Activated T-helper 9 cell treated with anti-CD3 and anti-CD28 coated beads, Interleukin-2, amount 50 U/mL, for 16 hours (primary cell): ENCODE measurements around the gene RPL28.
"Not testable (repeated sequence)": the region's sequence is repeated elsewhere in the genome, so short reads cannot be mapped to it uniquely, and the experiment has no call there.

Experiments
- DNase-seq: peaks from one replicate; pipeline ENCODE4 v3.0.0-alpha.2; 2020; ENCODE audit warnings: low read depth

Gene RPL28

GRCh38 chr19:55426042-55426441 lies 40.3 kb downstream of the RPL28 start:
- no peak for DNase-seq

GRCh38 chr19:55431183-55431582 lies 45.5 kb downstream of the RPL28 start:
- DNase-seq = no peak

DNA sequence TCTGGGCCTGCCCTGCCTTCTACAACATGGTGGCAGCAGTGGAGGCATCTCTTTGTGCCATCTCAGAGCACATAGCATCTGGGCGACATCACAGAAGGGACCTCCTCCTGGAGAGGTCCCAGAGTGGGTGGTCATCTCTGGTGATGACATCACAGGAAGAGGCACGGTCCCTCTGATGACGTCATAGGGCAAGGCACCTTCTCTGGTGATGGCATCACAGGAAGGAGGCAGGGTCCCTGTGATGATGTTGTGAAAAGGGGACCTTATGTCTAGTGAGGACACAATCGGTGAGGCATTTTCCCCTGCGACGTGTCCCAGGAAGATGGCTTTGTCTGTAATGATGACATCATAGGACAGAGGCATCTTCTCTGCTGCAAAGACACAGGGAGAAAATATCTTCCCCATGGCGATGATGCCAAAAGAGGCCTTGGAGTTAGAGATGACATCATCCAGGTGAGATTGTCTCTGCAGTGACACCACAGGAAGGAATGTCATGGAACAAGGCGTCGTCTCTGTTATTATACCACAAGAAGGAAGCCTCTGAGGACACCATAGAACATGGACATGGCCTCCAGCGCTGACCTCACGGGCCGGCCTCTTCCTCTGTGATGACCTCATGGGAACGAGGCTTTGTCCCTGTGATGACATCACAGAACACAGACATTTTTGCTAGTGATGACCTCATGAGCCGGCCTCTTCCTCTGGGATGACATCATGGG lies 46.7 kb downstream of the RPL28 start:
- DNase-seq = no peak

DNA sequence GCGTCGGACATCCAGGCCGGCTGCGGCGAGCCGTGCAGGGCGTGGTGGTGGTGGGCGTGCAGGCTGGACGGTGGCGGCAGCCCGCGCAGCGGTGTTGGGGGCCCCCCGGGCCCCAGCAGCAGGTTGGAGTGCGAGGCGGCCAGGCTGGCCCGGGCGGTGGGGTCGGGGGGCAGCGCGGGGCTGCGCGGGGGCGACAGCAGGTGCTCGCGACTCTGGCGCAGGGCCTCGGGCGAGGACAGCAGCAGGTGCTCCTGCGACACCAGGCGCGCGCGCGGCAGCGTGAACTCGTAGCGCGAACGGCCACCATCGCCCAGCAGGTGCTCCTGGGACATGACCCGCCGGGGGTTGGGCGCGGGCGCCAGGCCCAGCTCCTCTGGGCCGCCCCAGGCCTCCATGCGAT lies 47.6 kb downstream of the RPL28 start:
- DNase-seq = no peak

- no peak for DNase-seq
Observed at GRCh38 chr19:55434356-55434919, 48.7 kb downstream of the RPL28 start.

- no peak for DNase-seq
Observed at GRCh38 chr19:55435020-55435419, 49.3 kb downstream of the RPL28 start.

GRCh38 chr19:55436847-55437246 lies 51.1 kb downstream of the RPL28 start:
- no peak for DNase-seq

DNA sequence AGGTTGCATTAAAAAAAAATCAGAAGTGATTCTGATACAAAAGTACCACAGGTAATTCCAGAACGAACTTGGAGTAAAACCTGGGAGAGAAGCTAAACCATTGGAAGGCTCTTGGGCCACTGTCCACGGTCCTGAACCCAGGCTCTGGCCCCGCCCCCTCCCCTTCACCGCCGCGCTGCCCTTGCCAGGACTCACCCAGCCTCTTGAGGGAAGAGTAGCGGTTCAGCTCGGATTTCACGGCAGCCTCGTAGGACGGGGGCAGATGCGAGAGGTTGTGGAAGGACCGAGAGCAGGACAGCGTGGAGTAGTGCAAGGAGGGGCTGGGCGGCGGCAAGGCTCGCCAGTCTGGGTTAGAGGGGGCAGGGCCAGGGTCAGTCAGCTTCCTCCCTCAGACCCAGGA lies 51.7 kb downstream of the RPL28 start:
- DNase-seq = no peak

- DNase-seq = no peak
Observed at GRCh38 chr19:55439052-55439451, 53.3 kb downstream of the RPL28 start.

DNA sequence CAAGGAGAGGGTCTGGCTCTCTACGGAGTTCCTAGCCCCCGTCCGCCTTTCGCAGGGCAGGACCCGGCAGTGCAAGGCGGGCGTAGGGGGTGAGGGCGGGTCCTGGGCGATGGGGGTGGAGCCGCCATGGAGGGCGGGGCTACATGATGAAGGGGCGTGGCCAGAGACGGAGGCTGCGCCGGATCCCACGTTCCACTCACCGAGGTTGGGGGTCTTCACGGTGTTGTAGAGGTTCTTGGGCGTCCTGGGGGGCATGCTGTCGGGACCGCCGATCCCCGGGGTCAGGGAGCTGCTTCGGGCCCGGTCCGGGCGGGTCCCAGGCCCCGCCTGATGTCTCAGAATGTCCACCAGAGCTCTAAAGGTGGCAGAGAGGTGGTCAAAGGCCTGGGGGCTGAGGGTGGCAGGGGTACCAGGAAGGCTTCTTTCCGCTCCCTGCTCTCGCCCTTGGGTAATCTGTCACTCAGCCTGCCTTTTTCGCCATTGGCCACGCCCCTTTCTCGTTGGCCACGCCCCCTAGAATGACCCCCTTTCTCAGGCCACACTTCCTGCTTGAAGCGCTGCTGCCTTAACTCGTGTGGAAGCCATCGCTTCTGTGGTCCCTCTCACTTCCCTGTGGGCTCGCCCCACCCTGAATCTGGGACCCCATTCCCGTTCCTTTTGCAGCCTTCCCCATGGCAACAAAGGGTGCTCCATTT lies 54.8 kb downstream of the RPL28 start:
- DNase-seq = no peak

DNA sequence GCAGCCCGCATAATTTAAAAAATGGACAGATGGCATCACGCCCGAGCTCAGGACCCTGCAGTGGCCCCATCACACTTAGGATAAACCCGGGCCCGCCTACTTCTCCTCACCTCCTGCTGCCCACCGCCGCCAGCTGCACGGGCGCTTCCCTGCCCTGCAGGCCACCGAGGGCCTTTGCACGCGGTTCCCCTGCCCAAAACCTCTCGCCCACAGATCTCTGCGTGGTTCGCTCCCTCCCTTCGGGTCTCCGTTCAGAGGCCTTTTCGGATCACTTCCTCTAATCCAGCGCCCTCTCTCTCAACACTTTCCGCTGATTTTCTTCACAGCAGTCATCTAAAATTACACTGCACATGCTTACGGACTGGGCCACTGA lies 55.6 kb downstream of the RPL28 start:
- no peak for DNase-seq

DNA sequence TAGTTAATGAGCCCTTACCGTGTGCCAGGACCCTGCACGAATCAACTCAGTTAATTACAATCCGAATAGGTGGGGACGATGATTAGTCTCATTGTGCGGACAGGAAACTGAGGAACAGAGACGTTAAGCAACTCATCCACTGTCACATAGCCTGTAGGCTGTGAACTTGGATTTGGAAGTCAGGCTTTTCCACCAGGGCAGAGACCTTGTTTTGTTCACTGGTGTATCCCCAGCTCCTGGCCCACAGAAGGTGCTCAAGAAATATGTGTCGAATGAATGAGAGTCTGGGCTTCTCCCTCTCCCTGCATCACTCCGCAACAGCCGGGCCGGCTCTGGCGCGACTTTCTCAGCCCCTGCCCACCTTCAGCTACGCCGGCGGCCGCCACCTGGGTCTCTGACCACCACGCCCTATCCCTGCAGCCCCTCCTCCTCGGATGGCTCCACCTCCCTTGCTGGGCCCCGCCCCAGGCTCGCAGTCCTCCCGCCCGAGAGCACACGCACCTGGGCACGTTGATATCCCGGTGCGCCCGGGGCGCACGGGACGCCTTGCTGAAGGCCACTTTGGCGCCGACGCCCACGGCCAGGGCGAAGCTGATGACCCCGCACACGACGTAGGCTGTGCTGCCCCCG lies 56.1 kb downstream of the RPL28 start:
- DNase-seq = no peak

DNA sequence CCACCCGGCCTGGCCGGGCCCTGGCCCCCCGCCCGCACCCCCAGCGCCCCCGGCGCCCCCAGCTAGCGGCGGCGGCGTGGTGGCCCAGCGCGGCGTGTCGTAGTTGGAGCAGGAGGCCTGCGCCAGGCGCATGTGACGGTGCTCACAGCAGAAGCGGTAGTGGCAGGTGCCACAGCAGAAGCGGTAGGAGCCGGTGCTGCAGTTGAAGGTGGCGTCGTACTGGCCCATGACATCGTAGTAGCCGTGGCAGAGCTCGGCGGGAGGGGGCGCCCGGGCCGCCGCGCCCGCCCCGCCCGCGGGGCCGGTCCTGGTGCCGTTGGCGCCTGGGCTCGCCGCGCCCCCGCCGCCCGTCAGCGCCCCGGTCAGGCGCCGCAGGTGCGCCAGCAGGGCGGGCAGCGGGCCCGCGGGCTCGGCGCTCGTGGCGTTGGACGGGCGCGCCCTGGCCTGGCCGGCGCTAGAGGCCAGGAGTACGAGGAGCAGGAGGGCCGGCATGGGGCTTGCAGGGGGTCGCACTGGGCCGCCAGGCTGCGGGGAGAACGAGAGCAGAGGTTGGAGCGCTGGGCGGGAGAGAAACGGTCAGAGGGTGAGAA lies 56.7 kb downstream of the RPL28 start:
- no peak for DNase-seq

GRCh38 chr19:55443045-55443823 lies 57.5 kb downstream of the RPL28 start, which contains the start of gene SHISA7:
Gene SHISA7 (minus strand): TSS chr19:55443300. CDS start chr19:55442863, 437 bp downstream.
- DNase-seq = no peak

DNA sequence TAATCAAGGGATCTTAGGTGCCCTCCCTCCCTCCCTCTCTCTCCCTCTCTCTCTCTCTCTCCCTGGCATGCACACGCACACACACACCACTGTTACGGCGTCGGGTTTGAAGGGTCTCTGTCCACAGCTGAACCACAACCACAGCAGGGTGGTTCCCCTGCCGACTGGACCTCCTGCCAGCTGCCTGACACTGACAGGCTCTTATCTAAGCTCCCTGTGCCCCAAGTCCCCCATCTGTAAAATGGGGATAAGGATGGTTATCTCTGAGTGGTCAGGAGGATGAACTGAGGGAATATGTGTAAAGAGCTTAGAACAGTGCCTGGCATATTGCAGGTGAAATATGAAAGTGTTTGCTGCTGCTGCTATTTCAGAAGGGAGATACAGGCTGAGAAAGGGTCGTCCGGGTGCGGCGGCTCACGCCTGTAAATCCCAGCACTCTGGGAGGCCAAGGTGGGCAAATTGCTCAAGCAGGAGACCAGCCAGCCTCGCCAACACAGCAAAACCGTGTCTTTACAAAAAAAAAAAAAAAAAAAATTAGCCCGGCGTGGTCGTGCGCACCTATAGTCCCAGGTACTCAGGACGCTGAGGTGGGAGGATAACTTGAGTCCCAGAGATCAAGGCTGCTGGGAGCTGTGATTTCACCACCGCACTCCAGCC lies 58.2 kb downstream of the RPL28 start:
- DNase-seq = no peak

DNA sequence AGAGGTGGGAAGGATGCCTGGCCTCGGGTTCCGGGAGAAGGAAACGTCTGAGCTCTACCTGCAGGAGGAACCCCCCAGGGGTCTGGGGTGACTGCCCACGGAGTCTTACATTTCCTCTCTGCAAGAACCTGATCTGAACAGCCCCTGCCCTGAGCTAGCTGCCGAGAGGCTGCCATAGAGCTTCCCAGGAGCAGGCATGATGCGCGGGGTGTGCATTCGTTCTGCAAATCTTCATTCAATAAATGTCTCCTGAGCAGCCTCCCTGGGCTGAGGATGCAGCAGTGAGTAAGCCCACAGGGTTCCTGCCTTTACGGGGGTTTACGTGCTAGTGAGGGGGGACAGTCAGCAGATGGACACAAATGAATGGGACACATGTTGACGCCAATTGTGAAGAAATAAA lies 58.9 kb downstream of the RPL28 start:
- no peak for DNase-seq

DNA sequence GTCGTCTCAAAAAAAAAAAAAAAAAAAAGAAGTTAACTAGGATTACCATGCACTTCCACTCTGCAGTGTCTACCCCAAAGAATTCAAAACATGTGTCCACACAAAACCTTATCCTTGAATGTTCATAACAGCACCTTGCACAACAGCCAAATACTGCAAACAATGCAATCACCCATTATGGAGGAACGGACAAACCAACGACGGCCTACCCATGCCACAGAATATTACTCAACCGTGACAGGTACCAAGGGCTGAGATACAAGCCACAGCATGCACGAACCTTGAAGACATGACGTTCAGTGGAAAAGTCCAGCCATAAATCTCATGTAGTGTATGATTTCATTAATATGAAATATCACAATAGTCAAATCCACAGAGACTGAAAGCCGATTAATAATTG lies 60.3 kb downstream of the RPL28 start:
- no peak for DNase-seq

DNA sequence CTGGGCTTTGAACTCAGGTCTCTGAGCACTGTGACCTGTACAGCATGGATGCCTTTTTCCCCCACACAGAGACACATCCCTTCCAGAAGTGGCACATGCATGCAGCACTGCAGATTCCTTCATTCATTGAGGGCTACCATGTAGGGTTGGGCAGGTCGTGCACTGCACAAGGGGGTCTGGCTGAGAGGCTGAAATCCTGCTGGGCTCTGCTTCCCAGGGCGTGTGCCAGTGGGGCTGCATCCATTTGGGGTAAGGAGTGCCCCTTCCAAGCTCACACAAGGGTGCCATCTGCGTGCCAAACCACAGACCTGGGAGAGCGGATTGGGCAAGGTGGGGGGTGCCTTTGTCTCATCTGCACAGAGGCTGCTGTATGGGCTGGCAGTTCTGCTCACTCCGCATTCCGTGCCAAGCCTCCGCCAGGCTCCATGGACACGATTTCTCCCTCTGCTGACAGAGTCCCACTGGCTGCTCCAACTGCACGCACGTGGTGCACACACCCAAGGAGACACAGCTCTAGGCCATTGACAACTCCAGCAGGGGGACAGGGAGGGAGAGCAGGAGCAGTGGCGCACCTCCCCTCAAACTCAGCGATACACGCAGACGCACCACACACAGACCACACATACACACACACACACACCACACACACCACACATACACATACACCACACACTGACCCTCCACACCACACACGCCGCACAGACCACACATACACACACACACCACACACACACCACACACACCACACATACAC lies 61.9 kb downstream of the RPL28 start:
- DNase-seq = no peak

GRCh38 chr19:55448175-55448490 lies 62.4 kb downstream of the RPL28 start:
- DNase-seq = not testable (repeated sequence)

DNA sequence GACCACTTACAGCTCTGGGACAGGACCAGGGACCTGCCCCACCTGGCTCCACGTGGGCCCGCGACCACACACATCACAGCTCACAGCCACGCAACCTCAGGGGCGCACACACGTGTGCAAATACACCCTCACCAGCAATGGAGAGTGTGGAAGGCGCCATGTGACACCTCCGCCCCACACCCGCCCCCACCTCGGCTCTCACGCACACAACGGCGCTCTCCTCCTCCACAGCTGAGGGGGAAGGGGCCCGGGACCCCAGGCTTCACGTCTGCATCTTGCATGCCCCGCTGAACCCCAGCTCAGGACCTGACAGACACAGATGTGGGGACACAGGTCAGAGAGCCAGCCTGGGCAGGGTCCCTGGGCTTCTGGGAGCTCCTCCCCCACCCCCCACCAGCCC lies 63.7 kb downstream of the RPL28 start:
- DNase-seq = no peak
